Testis (tissue), 2 donors: Measurements from ENCODE around the gene SBF1.

Experiments used
- POLR2A ChIP-seq: fragments of 450-650 bp; IDR thresholded peaks from one replicate; pipeline ENCODE4 v1.6.1; 2017; ENCODE audit warnings: antibody characterized with exemption, mild to moderate bottlenecking, moderate library complexity
- TF ChIP-seq, protein P1 (sequence below), 3 experiments: fragments of 450-650 bp in 2 of 3; fragments of 200-600 bp in 1 of 3; sonication (generic) in 1 of 3; IDR thresholded peaks; one replicate each; pipeline ENCODE4 v1.5.1; 2016 to 2019; ENCODE audit warnings: antibody characterized with exemption in 3 of 3, mild to moderate bottlenecking in 2 of 3, moderate library complexity in 1 of 3

DNA sequence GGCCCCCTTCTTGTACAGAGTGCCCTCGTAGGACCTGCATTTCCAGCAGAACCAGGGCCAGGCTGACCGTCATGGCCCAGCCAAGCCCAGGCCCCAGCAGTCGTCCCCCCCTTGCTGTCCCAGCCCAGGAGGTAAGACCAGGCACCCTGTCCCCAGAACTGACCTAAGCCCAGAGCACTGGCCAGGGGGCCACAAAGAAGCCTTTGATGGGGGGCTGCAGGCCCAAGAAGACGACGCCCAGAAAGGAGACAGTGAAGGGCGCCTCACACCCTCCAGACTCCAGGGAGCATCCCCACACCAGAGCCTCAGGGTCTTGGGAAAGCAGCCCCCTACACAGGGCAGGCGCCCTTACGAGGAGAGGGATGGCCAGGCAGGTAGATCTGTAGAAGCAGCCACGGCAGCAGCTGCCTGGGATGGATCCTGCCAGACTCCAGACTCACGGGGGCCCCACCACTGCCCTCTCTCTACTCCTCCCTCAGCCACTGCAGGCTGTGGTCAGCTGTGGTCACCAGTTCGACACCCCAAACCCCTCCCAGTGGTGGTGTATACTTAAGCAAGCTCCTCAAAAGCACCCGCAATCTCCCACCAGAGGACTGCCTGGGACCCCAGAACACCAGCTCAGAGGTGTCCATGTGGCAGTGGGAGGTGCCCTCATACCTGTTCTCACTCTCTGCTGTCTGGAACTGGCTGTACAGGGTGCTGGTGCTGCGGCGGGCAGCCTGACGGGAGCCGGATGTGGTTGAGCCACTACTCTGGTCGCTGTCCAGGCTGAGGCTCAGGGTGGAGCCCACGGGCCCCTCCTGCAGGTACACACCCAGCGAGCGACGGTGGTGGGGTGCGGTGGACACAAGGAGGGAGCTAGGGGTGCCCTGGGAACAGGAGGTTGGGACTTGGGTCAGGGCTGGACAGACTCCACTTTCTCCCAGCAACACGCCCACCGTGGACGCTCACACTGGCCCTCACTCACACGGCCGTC is 27.0 kb downstream of the SBF1 start:
- TF ChIP-seq, protein P1, sequence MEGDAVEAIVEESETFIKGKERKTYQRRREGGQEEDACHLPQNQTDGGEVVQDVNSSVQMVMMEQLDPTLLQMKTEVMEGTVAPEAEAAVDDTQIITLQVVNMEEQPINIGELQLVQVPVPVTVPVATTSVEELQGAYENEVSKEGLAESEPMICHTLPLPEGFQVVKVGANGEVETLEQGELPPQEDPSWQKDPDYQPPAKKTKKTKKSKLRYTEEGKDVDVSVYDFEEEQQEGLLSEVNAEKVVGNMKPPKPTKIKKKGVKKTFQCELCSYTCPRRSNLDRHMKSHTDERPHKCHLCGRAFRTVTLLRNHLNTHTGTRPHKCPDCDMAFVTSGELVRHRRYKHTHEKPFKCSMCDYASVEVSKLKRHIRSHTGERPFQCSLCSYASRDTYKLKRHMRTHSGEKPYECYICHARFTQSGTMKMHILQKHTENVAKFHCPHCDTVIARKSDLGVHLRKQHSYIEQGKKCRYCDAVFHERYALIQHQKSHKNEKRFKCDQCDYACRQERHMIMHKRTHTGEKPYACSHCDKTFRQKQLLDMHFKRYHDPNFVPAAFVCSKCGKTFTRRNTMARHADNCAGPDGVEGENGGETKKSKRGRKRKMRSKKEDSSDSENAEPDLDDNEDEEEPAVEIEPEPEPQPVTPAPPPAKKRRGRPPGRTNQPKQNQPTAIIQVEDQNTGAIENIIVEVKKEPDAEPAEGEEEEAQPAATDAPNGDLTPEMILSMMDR (IDR thresholded peaks at IDR 0.05): no peak
- TF ChIP-seq POLR2A: no peak
